Measurements from ENCODE around the gene PTPRF. TPM values are rescaled to one million over a fixed set of nuclear protein-coding genes. Genes with fewer than 3 reads are reported as not detected.
A peak's percentile ranks its signal among the peaks of the same experiment; 100 is the strongest.

Gene PTPRF
- total RNA-seq, 2 donors from 2014 or later: 0.52 to 5.9 TPM

- ATAC-seq: no peak
- Mint-ChIP-seq H3K4me1 (peaks cover 5% of the 10 kb centered on the region), H3K27ac (no peak overlapping the region)
Measured at GRCh38 chr1:43556782-43557181, 26.1 kb downstream of the PTPRF start.

GRCh38 chr1:43557744-43558245, 27.1 kb downstream of the PTPRF start:
- no peak for ATAC-seq
- Mint-ChIP-seq H3K4me3 (no peak overlapping the region), H3K27ac (no peak overlapping the region), H3K36me3 (ENCODE audit: low read depth) (no peaks in the 10 kb centered on the region), H3K4me1 (peaks cover 3% of the 10 kb centered on the region), H3K27me3 (no peaks in the 10 kb centered on the region)
- DNase-seq: no peak
- H3K9me3 ChIP-seq (ENCODE audit: control insufficient read depth, low read length, poor library complexity, severe bottlenecking): no peaks in the 10 kb centered on the region

More at GRCh38 chr1:43556782-43557181, 26.1 kb downstream of the PTPRF start:
- H3K4me3 Mint-ChIP-seq: no peak overlapping the region
- H3K9me3 ChIP-seq (ENCODE audit: control insufficient read depth, low read length, poor library complexity, severe bottlenecking): no peaks in the 10 kb centered on the region
- no peaks in the 10 kb centered on the region for H3K27me3 Mint-ChIP-seq
- no peak for DNase-seq
- H3K36me3 Mint-ChIP-seq (ENCODE audit: low read depth): no peaks in the 10 kb centered on the region

GRCh38 chr1:43558346-43558841, 27.7 kb downstream of the PTPRF start:
- Mint-ChIP-seq H3K4me1 (peaks cover 4% of the 10 kb centered on the region), H3K4me3 (no peak overlapping the region), H3K27me3 (no peaks in the 10 kb centered on the region), H3K27ac (no peak overlapping the region), H3K36me3 (ENCODE audit: low read depth) (no peaks in the 10 kb centered on the region)
- no peak for ATAC-seq
- no peaks in the 10 kb centered on the region for H3K9me3 ChIP-seq (ENCODE audit: control insufficient read depth, low read length, poor library complexity, severe bottlenecking)
- DNase-seq: no peak

- ATAC-seq (no peak), DNase-seq (no peak)
- peaks cover 3% of the 10 kb centered on the region for H3K4me1 Mint-ChIP-seq
- no peaks in the 10 kb centered on the region for H3K36me3 Mint-ChIP-seq (ENCODE audit: low read depth)
- no peak overlapping the region for H3K4me3 Mint-ChIP-seq
- no peaks in the 10 kb centered on the region for H3K9me3 ChIP-seq (ENCODE audit: control insufficient read depth, low read length, poor library complexity, severe bottlenecking)
- no peak overlapping the region for H3K27ac Mint-ChIP-seq
- H3K27me3 Mint-ChIP-seq: no peaks in the 10 kb centered on the region
Measured at GRCh38 chr1:43559714-43560113, 29.0 kb downstream of the PTPRF start.

GRCh38 chr1:43560286-43560685, 29.6 kb downstream of the PTPRF start:
- DNase-seq (no peak), ATAC-seq (no peak)
- no peaks in the 10 kb centered on the region for H3K9me3 ChIP-seq (ENCODE audit: control insufficient read depth, low read length, poor library complexity, severe bottlenecking)
- Mint-ChIP-seq H3K27me3 (no peaks in the 10 kb centered on the region), H3K4me3 (no peak overlapping the region), H3K36me3 (ENCODE audit: low read depth) (no peaks in the 10 kb centered on the region), H3K27ac (no peak overlapping the region), H3K4me1 (peaks cover 3% of the 10 kb centered on the region)

- ATAC-seq (no peak), DNase-seq (no peak)
- no peaks in the 10 kb centered on the region for H3K27me3 Mint-ChIP-seq
- H3K4me3 Mint-ChIP-seq: no peak overlapping the region
- peaks cover 8% of the 10 kb centered on the region for H3K4me1 Mint-ChIP-seq
- no peaks in the 10 kb centered on the region for H3K36me3 Mint-ChIP-seq (ENCODE audit: low read depth)
- no peak overlapping the region for H3K27ac Mint-ChIP-seq
- H3K9me3 ChIP-seq (ENCODE audit: control insufficient read depth, low read length, poor library complexity, severe bottlenecking): no peaks in the 10 kb centered on the region
Measured at GRCh38 chr1:43563876-43564539, 33.3 kb downstream of the PTPRF start.

GRCh38 chr1:43564551-43565348, 34.1 kb downstream of the PTPRF start:
- Mint-ChIP-seq H3K36me3 (ENCODE audit: low read depth) (no peaks in the 10 kb centered on the region), H3K27me3 (no peaks in the 10 kb centered on the region), H3K4me1 (peaks cover 8% of the 10 kb centered on the region), H3K4me3 (peak overlapping the region; percentile 80), H3K27ac (no peak overlapping the region)
- no peak for ATAC-seq
- no peak for DNase-seq
- no peaks in the 10 kb centered on the region for H3K9me3 ChIP-seq (ENCODE audit: control insufficient read depth, low read length, poor library complexity, severe bottlenecking)

- Mint-ChIP-seq H3K36me3 (ENCODE audit: low read depth) (no peaks in the 10 kb centered on the region), H3K4me3 (peak overlapping the region; percentile 80), H3K4me1 (peaks cover 8% of the 10 kb centered on the region), H3K27ac (no peak overlapping the region), H3K27me3 (no peaks in the 10 kb centered on the region)
- no peaks in the 10 kb centered on the region for H3K9me3 ChIP-seq (ENCODE audit: control insufficient read depth, low read length, poor library complexity, severe bottlenecking)
- DNase-seq (peak in 1 of 3 donors; percentile 27), ATAC-seq (peak; percentile 80)
Measured at GRCh38 chr1:43565600-43566360, 35.1 kb downstream of the PTPRF start.

- no peaks in the 10 kb centered on the region for H3K27me3 Mint-ChIP-seq
- ATAC-seq (no peak), DNase-seq (no peak)
- H3K4me1 Mint-ChIP-seq: peaks cover 8% of the 10 kb centered on the region
- peak overlapping the region; percentile 80 for H3K4me3 Mint-ChIP-seq
- H3K9me3 ChIP-seq (ENCODE audit: control insufficient read depth, low read length, poor library complexity, severe bottlenecking): no peaks in the 10 kb centered on the region
- no peak overlapping the region for H3K27ac Mint-ChIP-seq
- H3K36me3 Mint-ChIP-seq (ENCODE audit: low read depth): no peaks in the 10 kb centered on the region
Measured at GRCh38 chr1:43566382-43567044, 35.8 kb downstream of the PTPRF start.

GRCh38 chr1:43569175-43569574, 38.5 kb downstream of the PTPRF start:
- Mint-ChIP-seq H3K27ac (peak overlapping the region; percentile 72), H3K36me3 (ENCODE audit: low read depth) (no peaks in the 10 kb centered on the region), H3K4me1 (peaks cover 5% of the 10 kb centered on the region), H3K4me3 (no peak overlapping the region), H3K27me3 (no peaks in the 10 kb centered on the region)
- no peak for DNase-seq
- no peaks in the 10 kb centered on the region for H3K9me3 ChIP-seq (ENCODE audit: control insufficient read depth, low read length, poor library complexity, severe bottlenecking)
- no peak for ATAC-seq

- H3K4me3 Mint-ChIP-seq: no peak overlapping the region
- H3K27ac Mint-ChIP-seq: no peak overlapping the region
- H3K4me1 Mint-ChIP-seq: peaks cover 8% of the 10 kb centered on the region
- ATAC-seq (no peak), DNase-seq (no peak)
- no peaks in the 10 kb centered on the region for H3K27me3 Mint-ChIP-seq
- H3K36me3 Mint-ChIP-seq (ENCODE audit: low read depth): no peaks in the 10 kb centered on the region
- H3K9me3 ChIP-seq (ENCODE audit: control insufficient read depth, low read length, poor library complexity, severe bottlenecking): no peaks in the 10 kb centered on the region
Measured at GRCh38 chr1:43570277-43570676, 39.6 kb downstream of the PTPRF start.

GRCh38 chr1:43570715-43571114, 40.0 kb downstream of the PTPRF start:
- no peaks in the 10 kb centered on the region for H3K36me3 Mint-ChIP-seq (ENCODE audit: low read depth)
- H3K4me1 Mint-ChIP-seq: peaks cover 13% of the 10 kb centered on the region
- H3K27me3 Mint-ChIP-seq: no peaks in the 10 kb centered on the region
- H3K4me3 Mint-ChIP-seq: no peak overlapping the region
- DNase-seq (no peak), ATAC-seq (no peak)
- no peaks in the 10 kb centered on the region for H3K9me3 ChIP-seq (ENCODE audit: control insufficient read depth, low read length, poor library complexity, severe bottlenecking)
- H3K27ac Mint-ChIP-seq: no peak overlapping the region

Measured in T-helper 17 cell (primary cell).